Naive B cell (primary cell): ENCODE measurements around the gene IFNA2. TPM values are rescaled to one million over a fixed set of nuclear protein-coding genes. Genes with fewer than 3 reads are reported as not detected.
"Not testable (repeated sequence)": the region's sequence is repeated elsewhere in the genome, so short reads cannot be mapped to it uniquely, and the experiment has no call there.

Experiments
- ATAC-seq, 2 donors: fragments of 150-1000 bp; cut with Tn5 transposase; 2 replicates each; pipeline ENCODE4 v1.10.0; 2021; ENCODE audit warnings: low read depth in 2 of 2, mild to moderate bottlenecking in 2 of 2, moderate library complexity in 2 of 2
- DNase-seq: peaks from one replicate; pipeline ENCODE4 v3.0.0; 2022
- H3K27ac Mint-ChIP-seq, 6 donors: one replicate each; pipeline ENCODE4 v1.8.0; 2020 to 2022; ENCODE audit warnings: mild to moderate bottlenecking in 6 of 6, mixed read lengths in 6 of 6, moderate library complexity in 5 of 6, inconsistent platforms in 2 of 6
- H3K27me3 Mint-ChIP-seq, 3 donors: one replicate each; pipeline ENCODE4 v1.8.0; 2021 to 2022; ENCODE audit warnings: mixed read lengths in 3 of 3, mild to moderate bottlenecking in 1 of 3
- H3K36me3 Mint-ChIP-seq, 2 donors: one replicate each; pipeline ENCODE4 v1.8.0; 2020 to 2022; ENCODE audit warnings: mixed read lengths in 2 of 2, inconsistent platforms in 1 of 2, mild to moderate bottlenecking in 1 of 2
- H3K4me1 Mint-ChIP-seq, 3 donors: one replicate each; pipeline ENCODE4 v1.8.0; 2020 to 2022; ENCODE audit warnings: mixed read lengths in 3 of 3, inconsistent platforms in 1 of 3, mild to moderate bottlenecking in 1 of 3, moderate library complexity in 1 of 3
- H3K4me3 Mint-ChIP-seq, 8 donors: one replicate each; pipeline ENCODE4 v1.8.0; 2020 to 2022; ENCODE audit warnings: mild to moderate bottlenecking in 8 of 8, mixed read lengths in 8 of 8, moderate library complexity in 8 of 8, inconsistent platforms in 2 of 8
- H3K9me3 Mint-ChIP-seq, 7 donors: one replicate each; pipeline ENCODE4 v1.8.0; 2020 to 2022; ENCODE audit warnings: mixed read lengths in 7 of 7, mild to moderate bottlenecking in 5 of 7, inconsistent platforms in 2 of 7, moderate library complexity in 1 of 7
- polyA plus RNA-seq, 6 donors: library from polyadenylated mRNA; unstranded; fragments of 300-500 nt; fragmentation: Illumina TruSeq; gene quantifications; one replicate each; pipeline ENCODE4 v1.2.3, GENCODE V29; 2021; ENCODE audit warnings: low read depth in 6 of 6

IFNA2 gene
- polyA plus RNA-seq, 6 donors from 2014 or later, result not detected

GRCh38 chr9:21404146-21404545 is 18.9 kb upstream of the IFNA2 start:
- Mint-ChIP-seq H3K36me3 (peaks cover 0 to 3% of the 10 kb centered on the region in 2 donors), H3K9me3 (peaks cover 0 to 6% (median 0%) of the 10 kb centered on the region in 7 donors), H3K4me1 (peaks cover 0 to 15% (median 14%) of the 10 kb centered on the region in 3 donors), H3K27me3 (peaks cover 47 to 61% (median 55%) of the 10 kb centered on the region in 3 donors), H3K4me3 (no peak overlapping the region), H3K27ac (peak overlapping the region in 1 of 6 donors; percentile 53)
- DNase-seq, result no peak
- ATAC-seq, result no peak

- peaks cover 0 to 15% (median 14%) of the 10 kb centered on the region in 3 donors for H3K4me1 Mint-ChIP-seq
- H3K4me3 Mint-ChIP-seq, result peak overlapping the region in 7 of 8 donors; percentile 30 to 66 (median 55)
- H3K36me3 Mint-ChIP-seq, result peaks cover 0 to 3% of the 10 kb centered on the region in 2 donors
- no peak for DNase-seq
- peaks cover 0 to 6% (median 0%) of the 10 kb centered on the region in 7 donors for H3K9me3 Mint-ChIP-seq
- no peak overlapping the region for H3K27ac Mint-ChIP-seq
- peaks cover 61 to 71% (median 68%) of the 10 kb centered on the region in 3 donors for H3K27me3 Mint-ChIP-seq
- peak; percentile 42 to 47 for ATAC-seq
Measured at GRCh38 chr9:21402386-21403251, 17.4 kb upstream of the IFNA2 start.

GRCh38 chr9:21399956-21400355 is 14.8 kb upstream of the IFNA2 start:
- Mint-ChIP-seq H3K4me3 (no peak overlapping the region), H3K27me3 (peaks cover 64 to 76% (median 72%) of the 10 kb centered on the region in 3 donors), H3K4me1 (peaks cover 8 to 25% (median 24%) of the 10 kb centered on the region in 3 donors), H3K9me3 (peaks cover 0 to 6% (median 0%) of the 10 kb centered on the region in 7 donors), H3K27ac (no peak overlapping the region), H3K36me3 (peaks cover 0 to 3% of the 10 kb centered on the region in 2 donors)
- ATAC-seq (peak in 1 of 2 donors; percentile 37), DNase-seq (no peak)

- no peak overlapping the region for H3K4me3 Mint-ChIP-seq
- peaks cover 62 to 76% (median 72%) of the 10 kb centered on the region in 3 donors for H3K27me3 Mint-ChIP-seq
- no peak for DNase-seq
- peaks cover 8 to 25% (median 24%) of the 10 kb centered on the region in 3 donors for H3K4me1 Mint-ChIP-seq
- peaks cover 0 to 3% of the 10 kb centered on the region in 2 donors for H3K36me3 Mint-ChIP-seq
- H3K9me3 Mint-ChIP-seq, result peaks cover 0 to 6% (median 0%) of the 10 kb centered on the region in 7 donors
- ATAC-seq, result no peak
- no peak overlapping the region for H3K27ac Mint-ChIP-seq
Measured at GRCh38 chr9:21398955-21399489, 13.8 kb upstream of the IFNA2 start.

- DNase-seq (peak; percentile 44), ATAC-seq (peak; percentile 63 to 75)
- Mint-ChIP-seq H3K4me3 (peak overlapping the region in 7 of 8 donors; percentile 7 to 74 (median 66)), H3K27me3 (peaks cover 72 to 84% (median 80%) of the 10 kb centered on the region in 3 donors), H3K27ac (peak overlapping the region in 1 of 6 donors; percentile 56), H3K9me3 (peaks cover 0 to 6% (median 0%) of the 10 kb centered on the region in 7 donors), H3K36me3 (peaks cover 0 to 3% of the 10 kb centered on the region in 2 donors), H3K4me1 (peaks cover 12 to 19% (median 15%) of the 10 kb centered on the region in 3 donors)
Measured at GRCh38 chr9:21395778-21396717, 10.8 kb upstream of the IFNA2 start.

GRCh38 chr9:21392270-21392669 is 7.1 kb upstream of the IFNA2 start:
- no peak overlapping the region for H3K27ac Mint-ChIP-seq
- no peaks in the 10 kb centered on the region for H3K36me3 Mint-ChIP-seq
- no peak overlapping the region for H3K4me3 Mint-ChIP-seq
- no peak for DNase-seq
- peaks cover 10 to 13% (median 12%) of the 10 kb centered on the region in 3 donors for H3K4me1 Mint-ChIP-seq
- H3K9me3 Mint-ChIP-seq, result peaks cover 0 to 3% (median 0%) of the 10 kb centered on the region in 7 donors
- peaks cover 70 to 86% (median 80%) of the 10 kb centered on the region in 3 donors for H3K27me3 Mint-ChIP-seq
- ATAC-seq, result peak; percentile 78 to 90

GRCh38 chr9:21383627-21384026 is 1.6 kb downstream of the IFNA2 start:
- Mint-ChIP-seq H3K36me3 (no peaks in the 10 kb centered on the region), H3K27me3 (peaks cover 33 to 36% (median 35%) of the 10 kb centered on the region in 3 donors), H3K4me1 (peaks cover 17 to 31% (median 22%) of the 10 kb centered on the region in 3 donors), H3K9me3 (peaks cover 0 to 13% (median 0%) of the 10 kb centered on the region in 7 donors), H3K27ac (peak overlapping the region in 1 of 6 donors; percentile 5), H3K4me3 (peak overlapping the region in 1 of 8 donors; percentile 53)
- no peak for DNase-seq
- no peak for ATAC-seq

- DNase-seq (peak; percentile 84), ATAC-seq (peak; percentile 92 to 94)
- H3K27ac Mint-ChIP-seq, result peak overlapping the region; percentile 16 to 93 (median 80)
- H3K4me3 Mint-ChIP-seq, result peak overlapping the region in 6 of 8 donors; percentile 1 to 56 (median 42)
- no peaks in the 10 kb centered on the region for H3K36me3 Mint-ChIP-seq
- H3K4me1 Mint-ChIP-seq, result peaks cover 17 to 32% (median 22%) of the 10 kb centered on the region in 3 donors
- H3K9me3 Mint-ChIP-seq, result peaks cover 0 to 13% (median 0%) of the 10 kb centered on the region in 7 donors
- peaks cover 18 to 31% (median 28%) of the 10 kb centered on the region in 3 donors for H3K27me3 Mint-ChIP-seq
Measured at GRCh38 chr9:21381448-21382339, 3.5 kb downstream of the IFNA2 start.

- ATAC-seq, H3K9me3 Mint-ChIP-seq, H3K4me3 Mint-ChIP-seq, DNase-seq: not testable (repeated sequence)
- Mint-ChIP-seq H3K27ac (peak overlapping the region in 1 of 6 donors; percentile 65), H3K27me3 (peaks cover 39 to 56% (median 47%) of the 10 kb centered on the region in 3 donors), H3K36me3 (peaks cover 0 to 11% of the 10 kb centered on the region in 2 donors), H3K4me1 (peaks cover 2 to 12% (median 5%) of the 10 kb centered on the region in 3 donors)
Measured at GRCh38 chr9:21371467-21371866, 13.7 kb downstream of the IFNA2 start.

GRCh38 chr9:21367957-21368356 is 17.2 kb downstream of the IFNA2 start, which contains the start of gene IFNA13:
Gene IFNA13 (minus strand): TSS chr9:21368057. CDS start chr9:21368010, 47 bp downstream.
- H3K36me3 Mint-ChIP-seq, result no peaks in the 10 kb centered on the region
- ATAC-seq (no peak), DNase-seq (no peak)
- no peak within 1 kb of the TSS for H3K4me3 Mint-ChIP-seq
- peaks cover 0 to 2% (median 0%) of the 10 kb centered on the region in 7 donors for H3K9me3 Mint-ChIP-seq
- peak within 1 kb of the TSS in 1 of 6 donors; percentile 33 for H3K27ac Mint-ChIP-seq
- H3K27me3 Mint-ChIP-seq, result peaks cover 47 to 69% (median 51%) of the 10 kb centered on the region in 3 donors
- H3K4me1 Mint-ChIP-seq, result peaks cover 3 to 13% (median 7%) of the 10 kb centered on the region in 3 donors

- not testable (repeated sequence) for H3K36me3 Mint-ChIP-seq, H3K9me3 Mint-ChIP-seq, H3K4me3 Mint-ChIP-seq
- peaks cover 3 to 13% (median 7%) of the 10 kb centered on the region in 3 donors for H3K4me1 Mint-ChIP-seq
- H3K27ac Mint-ChIP-seq, result peak overlapping the region in 1 of 6 donors; percentile 33
- DNase-seq (peak; percentile 19), ATAC-seq (peak; percentile 89)
- H3K27me3 Mint-ChIP-seq, result peaks cover 47 to 67% (median 51%) of the 10 kb centered on the region in 3 donors
Measured at GRCh38 chr9:21367169-21367568, 18.0 kb downstream of the IFNA2 start.
